Measurements from ENCODE around the gene MYBPC3. TPM values are rescaled to one million over a fixed set of nuclear protein-coding genes. Genes with fewer than 3 reads are reported as not detected.

MYBPC3 gene
- total RNA-seq, 4 donors from 2014 or later = not detected

- WGBS, 2 donors = 84 to 87% methylated on average over 10 to 12 of the region's 14 CpGs
- no peak for DNase-seq (ENCODE audit: low spot score in 2 of 2)
- TF ChIP-seq, protein P1, sequence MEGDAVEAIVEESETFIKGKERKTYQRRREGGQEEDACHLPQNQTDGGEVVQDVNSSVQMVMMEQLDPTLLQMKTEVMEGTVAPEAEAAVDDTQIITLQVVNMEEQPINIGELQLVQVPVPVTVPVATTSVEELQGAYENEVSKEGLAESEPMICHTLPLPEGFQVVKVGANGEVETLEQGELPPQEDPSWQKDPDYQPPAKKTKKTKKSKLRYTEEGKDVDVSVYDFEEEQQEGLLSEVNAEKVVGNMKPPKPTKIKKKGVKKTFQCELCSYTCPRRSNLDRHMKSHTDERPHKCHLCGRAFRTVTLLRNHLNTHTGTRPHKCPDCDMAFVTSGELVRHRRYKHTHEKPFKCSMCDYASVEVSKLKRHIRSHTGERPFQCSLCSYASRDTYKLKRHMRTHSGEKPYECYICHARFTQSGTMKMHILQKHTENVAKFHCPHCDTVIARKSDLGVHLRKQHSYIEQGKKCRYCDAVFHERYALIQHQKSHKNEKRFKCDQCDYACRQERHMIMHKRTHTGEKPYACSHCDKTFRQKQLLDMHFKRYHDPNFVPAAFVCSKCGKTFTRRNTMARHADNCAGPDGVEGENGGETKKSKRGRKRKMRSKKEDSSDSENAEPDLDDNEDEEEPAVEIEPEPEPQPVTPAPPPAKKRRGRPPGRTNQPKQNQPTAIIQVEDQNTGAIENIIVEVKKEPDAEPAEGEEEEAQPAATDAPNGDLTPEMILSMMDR (IDR thresholded peaks at IDR 0.05) = no peak
- no peak for TF ChIP-seq POLR2A (IDR thresholded peaks at IDR 0.05)
- intact Hi-C loops (cut with DNase I; ENCODE audit: low total_unique reads) = loop anchor here (10.0 kb wide), 1 partner anchor 174 kb away; the partner anchor contains the start of gene PACSIN3
- no peak overlapping the region for H3K4me3 ChIP-seq (ENCODE audit: low read depth, poor library complexity, severe bottlenecking)
Measured at GRCh38 chr11:47358731-47359051, 6.2 kb upstream of the MYBPC3 start.

GRCh38 chr11:47357985-47358730, 5.7 kb upstream of the MYBPC3 start:
- 84 to 85% methylated on average over 6 of the region's 6 CpGs for WGBS, 2 donors
- intact Hi-C loops (cut with DNase I; ENCODE audit: low total_unique reads) = loop anchor here (10.0 kb wide), 1 partner anchor 173 kb away; the partner anchor contains the start of gene PACSIN3
- no peak overlapping the region for H3K4me3 ChIP-seq (ENCODE audit: low read depth, poor library complexity, severe bottlenecking)
- TF ChIP-seq, protein P1 (IDR thresholded peaks at IDR 0.05) = no peak
- no peak for TF ChIP-seq POLR2A (IDR thresholded peaks at IDR 0.05)
- DNase-seq (ENCODE audit: low spot score in 2 of 2) = no peak

DNA sequence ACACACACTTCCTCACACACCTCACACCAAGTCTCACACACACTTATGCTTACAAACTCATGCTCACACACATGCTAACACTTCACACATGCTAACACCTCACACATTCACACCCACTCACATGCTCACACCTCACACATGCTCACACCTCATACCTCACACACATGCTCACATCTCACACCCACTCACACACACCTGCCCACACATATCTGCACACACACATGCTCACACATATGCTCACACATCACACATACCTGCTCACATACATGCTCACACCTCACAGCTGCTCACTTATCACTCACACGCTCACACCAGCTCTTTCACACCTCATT, 4.5 kb upstream of the MYBPC3 start:
- H3K4me3 ChIP-seq (ENCODE audit: low read depth, poor library complexity, severe bottlenecking) = no peak overlapping the region
- intact Hi-C loops (cut with DNase I; ENCODE audit: low total_unique reads) = loop anchor here (10.0 kb wide), 1 partner anchor 172 kb away; the partner anchor contains the start of gene PACSIN3
- no peak for DNase-seq (ENCODE audit: low spot score in 2 of 2)
- 95 to 100% methylated on average over 1 of the region's 1 CpG for whole genome bisulfite sequencing, 2 donors
- TF ChIP-seq POLR2A (IDR thresholded peaks at IDR 0.05) = no peak
- TF ChIP-seq, protein P1 (IDR thresholded peaks at IDR 0.05) = no peak

DNA sequence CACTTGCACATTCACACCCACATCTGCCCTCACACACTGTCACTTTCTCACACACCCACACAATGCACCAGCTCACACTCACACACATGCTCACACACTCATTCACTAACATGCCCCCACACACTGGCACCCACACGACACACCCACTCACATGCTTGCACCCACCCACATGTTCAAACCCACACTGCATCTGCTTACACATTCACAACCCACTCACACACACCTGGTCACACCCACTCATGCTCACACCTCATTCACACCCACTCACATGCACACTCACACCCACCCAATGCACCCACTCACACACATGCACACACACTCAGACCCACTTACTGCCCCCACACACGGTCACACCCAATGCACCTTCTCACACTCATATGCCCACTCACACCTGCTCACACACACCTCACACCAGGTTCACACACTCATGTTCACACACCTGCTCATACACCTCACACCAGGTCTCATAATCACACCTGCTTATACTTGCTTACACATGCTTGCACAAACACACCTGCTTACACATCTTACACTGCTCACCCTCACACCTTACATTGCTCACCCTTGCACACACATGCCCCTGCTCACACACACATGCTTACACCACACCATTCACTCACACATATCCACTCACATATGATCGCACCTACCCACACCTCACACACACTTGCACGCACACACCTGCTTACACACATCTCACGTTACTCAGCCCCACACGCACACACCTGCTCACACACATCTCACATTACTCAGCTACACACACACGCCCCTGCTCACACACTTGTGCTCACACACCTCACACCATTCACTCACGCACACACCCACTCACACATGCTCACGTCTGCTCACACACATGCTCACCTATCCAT, 3.9 kb upstream of the MYBPC3 start:
- intact Hi-C loops (cut with DNase I; ENCODE audit: low total_unique reads) = loop anchor here (10.0 kb wide), 1 partner anchor 172 kb away; the partner anchor contains the start of gene PACSIN3
- WGBS, 2 donors = 81 to 88% methylated on average over 9 of the region's 9 CpGs

DNA sequence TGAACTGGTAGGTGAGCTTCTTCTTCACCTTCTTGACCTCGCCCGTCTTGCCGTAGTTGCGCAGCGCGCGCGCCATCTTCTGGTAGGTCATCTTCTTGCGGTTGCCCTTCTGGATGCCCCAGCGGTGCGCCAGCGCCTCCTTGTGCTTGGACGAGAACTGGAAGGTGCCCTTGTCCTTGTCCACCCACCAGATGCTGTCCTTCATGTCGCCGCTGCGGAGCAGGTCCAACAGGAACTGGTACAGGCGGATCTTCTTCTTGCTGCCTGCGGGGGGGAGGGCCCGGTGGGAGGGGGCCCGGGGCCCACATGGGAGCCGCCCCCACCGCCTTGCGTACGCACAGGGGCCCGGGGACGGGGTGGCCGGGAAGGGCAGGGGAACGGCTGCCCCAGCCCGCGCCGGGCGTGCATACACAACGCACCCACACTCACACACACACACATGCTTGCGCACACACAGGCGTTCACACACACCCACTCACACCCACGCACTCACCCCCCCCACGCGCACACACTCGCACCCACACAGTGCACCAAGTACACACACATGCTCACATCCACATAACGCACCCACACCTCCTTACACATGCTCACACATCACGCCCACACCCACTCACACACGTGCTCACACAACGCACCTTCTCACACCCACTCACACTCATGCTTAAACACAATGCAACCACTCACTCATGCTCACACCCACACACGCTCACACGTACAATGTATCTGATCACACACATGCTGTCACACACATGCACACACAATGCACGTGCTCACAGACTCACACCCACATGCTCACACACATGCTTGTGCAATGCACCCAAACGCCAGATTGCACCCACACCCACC, 3.0 kb upstream of the MYBPC3 start:
- intact Hi-C loops (cut with DNase I; ENCODE audit: low total_unique reads) = loop anchor here (10.0 kb wide), 1 partner anchor 171 kb away; the partner anchor contains the start of gene PACSIN3
- peak; percentile 91 to 98 for DNase-seq (ENCODE audit: low spot score in 2 of 2)

More for the DNA sequence above, 3.9 kb upstream of the MYBPC3 start:
- H3K4me3 ChIP-seq (ENCODE audit: low read depth, poor library complexity, severe bottlenecking) = no peak overlapping the region
- TF ChIP-seq POLR2A (IDR thresholded peaks at IDR 0.05) = no peak
- TF ChIP-seq, protein P1 (IDR thresholded peaks at IDR 0.05) = no peak
- no peak for DNase-seq (ENCODE audit: low spot score in 2 of 2)

More for the DNA sequence above, 3.0 kb upstream of the MYBPC3 start:
- H3K4me3 ChIP-seq (ENCODE audit: low read depth, poor library complexity, severe bottlenecking) = no peak overlapping the region
- no peak for TF ChIP-seq POLR2A (IDR thresholded peaks at IDR 0.05)
- TF ChIP-seq, protein P1 (IDR thresholded peaks at IDR 0.05) = peak in 1 of 3 donors; percentile 79
- WGBS, 2 donors = 26 to 34% methylated on average over 27 to 43 of the region's 47 CpGs
